ENCODE measurements around the gene ARMC5. TPM values are rescaled to one million over a fixed set of nuclear protein-coding genes. Genes with fewer than 3 reads are reported as not detected.
"Not testable (repeated sequence)": the region's sequence is repeated elsewhere in the genome, so short reads cannot be mapped to it uniquely, and the experiment has no call there.

ARMC5 gene
- total and polyA plus RNA-seq, 12 donors: 3.8 to 11.9 (median 6.6) TPM

DNA sequence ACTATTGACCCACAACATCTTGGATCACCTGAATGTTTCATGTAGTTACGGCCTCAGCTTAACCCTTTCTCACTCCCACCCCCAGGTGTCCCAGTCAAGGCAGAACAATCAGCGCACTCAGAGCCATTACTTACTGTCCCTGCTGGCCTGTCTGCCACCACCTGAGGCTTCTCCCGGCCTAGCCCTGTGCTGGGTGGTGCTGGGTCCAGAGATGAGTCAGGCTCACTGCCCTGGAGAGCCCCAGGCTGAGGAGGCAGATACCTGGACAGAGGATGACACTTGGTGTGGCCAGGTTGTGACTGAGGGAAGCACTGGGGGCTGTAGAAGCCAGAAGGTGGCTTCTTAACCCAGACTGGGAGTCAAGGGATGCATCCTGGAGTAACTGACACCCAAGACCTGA lies 19.7 kb downstream of the ARMC5 start:
- ATAC-seq: no peak
- WGBS, 2 donors: 88 to 90% methylated on average over 3 of the region's 3 CpGs
- Histone ChIP-seq H3K4me3 (no peak overlapping the region), H3K36me3 (peaks cover 0 to 46% (median 21%) of the 10 kb centered on the region in 9 donors), H3K27ac (no peak overlapping the region), H3K9me3 (no peaks in the 10 kb centered on the region), H3K4me1 (peaks cover 0 to 23% (median 9%) of the 10 kb centered on the region in 9 donors), H3K27me3 (peaks cover 0 to 5% (median 0%) of the 10 kb centered on the region in 7 donors)
- no peak for DNase-seq
- intact Hi-C loops (cut with DNase I): no loop called here
- TF ChIP-seq, protein P1, sequence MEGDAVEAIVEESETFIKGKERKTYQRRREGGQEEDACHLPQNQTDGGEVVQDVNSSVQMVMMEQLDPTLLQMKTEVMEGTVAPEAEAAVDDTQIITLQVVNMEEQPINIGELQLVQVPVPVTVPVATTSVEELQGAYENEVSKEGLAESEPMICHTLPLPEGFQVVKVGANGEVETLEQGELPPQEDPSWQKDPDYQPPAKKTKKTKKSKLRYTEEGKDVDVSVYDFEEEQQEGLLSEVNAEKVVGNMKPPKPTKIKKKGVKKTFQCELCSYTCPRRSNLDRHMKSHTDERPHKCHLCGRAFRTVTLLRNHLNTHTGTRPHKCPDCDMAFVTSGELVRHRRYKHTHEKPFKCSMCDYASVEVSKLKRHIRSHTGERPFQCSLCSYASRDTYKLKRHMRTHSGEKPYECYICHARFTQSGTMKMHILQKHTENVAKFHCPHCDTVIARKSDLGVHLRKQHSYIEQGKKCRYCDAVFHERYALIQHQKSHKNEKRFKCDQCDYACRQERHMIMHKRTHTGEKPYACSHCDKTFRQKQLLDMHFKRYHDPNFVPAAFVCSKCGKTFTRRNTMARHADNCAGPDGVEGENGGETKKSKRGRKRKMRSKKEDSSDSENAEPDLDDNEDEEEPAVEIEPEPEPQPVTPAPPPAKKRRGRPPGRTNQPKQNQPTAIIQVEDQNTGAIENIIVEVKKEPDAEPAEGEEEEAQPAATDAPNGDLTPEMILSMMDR (IDR thresholded peaks at IDR 0.05): no peak

DNA sequence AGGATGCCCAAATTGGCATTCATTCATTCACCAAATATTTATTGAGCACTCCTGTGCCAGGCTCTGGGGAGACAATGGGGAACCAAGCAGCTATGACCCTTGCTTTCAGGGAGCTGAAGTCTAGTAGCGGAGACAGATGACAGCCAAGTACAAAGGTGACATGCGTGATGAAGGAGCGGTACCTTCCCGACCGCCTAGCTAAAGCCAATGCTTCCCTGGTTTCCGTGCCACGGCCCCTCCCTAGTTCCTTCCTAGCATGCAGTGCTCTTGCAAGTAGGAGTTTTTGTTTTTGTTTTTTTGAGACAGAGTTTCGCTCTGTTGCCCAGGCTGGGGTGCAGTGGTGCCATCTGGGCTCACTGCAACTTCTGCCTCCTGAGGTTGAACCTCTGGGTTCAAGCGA lies 20.4 kb downstream of the ARMC5 start:
- Histone ChIP-seq H3K27ac (no peak overlapping the region), H3K36me3 (peaks cover 0 to 38% (median 13%) of the 10 kb centered on the region in 9 donors), H3K4me1 (peaks cover 0 to 23% (median 9%) of the 10 kb centered on the region in 9 donors), H3K4me3 (no peak overlapping the region), H3K9me3 (no peaks in the 10 kb centered on the region), H3K27me3 (peaks cover 0 to 5% (median 0%) of the 10 kb centered on the region in 7 donors)
- 68 to 79% methylated on average over 9 of the region's 9 CpGs for WGBS, 2 donors
- intact Hi-C loops (cut with DNase I): loop anchor here in 1 of 10 donors (10.0 kb wide), 1 partner anchor 225 kb away; no protein-coding TSS in a partner anchor
- ATAC-seq (no peak), DNase-seq (no peak)
- TF ChIP-seq, protein P1 (IDR thresholded peaks at IDR 0.05): no peak

DNA sequence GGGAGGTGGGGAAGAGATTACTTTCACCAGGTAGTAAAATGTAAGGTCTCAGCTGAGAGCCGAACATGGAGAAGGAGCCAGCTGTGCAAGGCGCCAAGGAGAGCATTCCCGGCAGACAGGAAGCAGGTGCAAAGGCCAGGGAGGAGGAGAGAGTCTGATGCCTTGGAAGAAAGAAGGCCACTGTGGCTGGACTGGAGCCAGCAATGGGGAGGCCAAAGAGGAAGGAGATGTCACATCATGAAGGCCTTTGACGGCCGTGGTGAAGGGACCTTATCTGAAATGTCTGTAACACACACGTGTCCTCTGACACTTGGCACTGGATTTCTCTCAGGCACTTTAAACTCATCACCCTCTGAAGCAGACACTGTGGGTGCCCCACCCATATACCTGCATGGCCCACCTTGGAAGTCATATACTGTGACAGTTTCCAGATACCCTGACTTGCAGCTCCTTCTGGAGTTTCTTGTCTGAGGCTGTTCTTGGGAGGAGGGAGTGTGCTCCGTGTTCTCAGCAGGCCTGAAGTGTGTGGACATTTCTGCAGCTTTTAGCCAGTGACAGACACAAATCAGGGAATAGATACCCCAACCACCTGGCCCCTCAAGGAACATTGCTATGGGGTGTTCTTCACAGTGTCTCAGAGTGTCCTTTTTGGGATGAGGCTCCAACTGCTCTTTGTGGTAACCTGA lies 21.7 kb downstream of the ARMC5 start:
- TF ChIP-seq, protein P1 (IDR thresholded peaks at IDR 0.05): no peak
- Histone ChIP-seq H3K27me3 (peaks cover 0 to 10% (median 0%) of the 10 kb centered on the region in 7 donors), H3K4me3 (no peak overlapping the region), H3K36me3 (peaks cover 0 to 25% (median under 1%) of the 10 kb centered on the region in 9 donors), H3K9me3 (no peaks in the 10 kb centered on the region), H3K27ac (no peak overlapping the region), H3K4me1 (peaks cover 0 to 23% (median 9%) of the 10 kb centered on the region in 9 donors)
- peak in 4 of 8 donors; percentile 3 to 34 (median 6) for ATAC-seq
- DNase-seq: peak; percentile 50 to 60
- 21 to 29% methylated on average over 7 of the region's 7 CpGs for WGBS, 2 donors
- intact Hi-C loops (cut with DNase I): loop anchor here in 1 of 10 donors (10.0 kb wide), 1 partner anchor 224 kb away; no protein-coding TSS in a partner anchor

DNA sequence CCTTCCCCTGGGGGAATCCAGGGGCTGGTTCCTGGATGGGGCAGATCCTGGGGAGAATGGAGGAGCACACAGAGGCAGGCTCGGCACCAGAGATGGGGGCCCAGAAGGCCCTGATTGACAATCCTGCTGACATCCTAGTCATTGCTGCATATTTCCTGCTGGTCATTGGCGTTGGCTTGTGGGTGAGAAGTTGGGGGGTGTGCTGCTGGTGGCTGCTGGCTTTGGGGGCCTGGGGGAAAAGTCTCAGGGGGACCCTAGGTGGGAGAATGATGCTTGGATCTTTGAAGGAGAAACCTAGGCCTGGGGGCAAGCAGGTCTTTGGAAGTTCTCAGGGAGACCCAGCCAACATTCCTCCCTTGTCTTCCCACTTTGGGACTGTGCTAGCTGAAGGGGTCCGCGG lies 23.8 kb downstream of the ARMC5 start, which contains the start of gene SLC5A2:
Gene SLC5A2 (plus strand): TSS at position 43 of the 400 bp plus-strand sequence. CDS start 14 bp downstream, at position 57.
- no peaks in the 10 kb centered on the region for H3K9me3 ChIP-seq
- 91 to 94% methylated on average over 4 of the region's 4 CpGs for WGBS, 2 donors
- peaks cover 0 to 28% (median 11%) of the 10 kb centered on the region in 7 donors for H3K27me3 ChIP-seq
- H3K4me3 ChIP-seq: no peak within 1 kb of the TSS
- peaks cover 0 to 6% (median 0%) of the 10 kb centered on the region in 9 donors for H3K36me3 ChIP-seq
- H3K4me1 ChIP-seq: peaks cover 2 to 28% (median 18%) of the 10 kb centered on the region in 9 donors
- TF ChIP-seq, protein P1 (IDR thresholded peaks at IDR 0.05): no peak
- DNase-seq: no peak
- no peak within 1 kb of the TSS for H3K27ac ChIP-seq
- ATAC-seq: no peak
- intact Hi-C loops (cut with DNase I): loop anchor here in 1 of 10 donors (10.0 kb wide), 1 partner anchor 222 kb away; no protein-coding TSS in a partner anchor

DNA sequence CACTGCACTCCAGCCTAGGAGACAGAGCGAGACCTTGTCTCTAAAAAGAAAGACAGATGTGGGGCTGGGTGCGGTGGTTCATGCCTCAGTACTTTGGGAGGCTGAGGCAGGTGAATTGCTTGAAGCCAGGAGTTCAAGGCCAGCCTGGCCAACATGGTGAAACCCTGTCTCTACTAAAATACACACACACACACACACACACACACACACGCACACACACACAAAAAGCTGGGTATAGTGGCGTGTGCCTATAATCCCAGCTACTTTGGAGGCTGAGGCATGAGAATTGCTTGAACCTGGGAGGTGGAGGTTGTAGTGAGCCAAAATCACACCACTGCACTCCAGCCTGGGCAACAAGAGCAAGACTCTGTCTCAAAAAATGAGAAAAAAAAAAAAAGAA lies 24.7 kb downstream of the ARMC5 start:
- H3K36me3 ChIP-seq, DNase-seq, ATAC-seq, H3K4me3 ChIP-seq, H3K9me3 ChIP-seq, H3K27ac ChIP-seq: not testable (repeated sequence)
- 95% methylated on average over 4 of the region's 4 CpGs for WGBS, 2 donors
- Histone ChIP-seq H3K27me3 (peaks cover 0 to 30% (median 18%) of the 10 kb centered on the region in 7 donors), H3K4me1 (peaks cover 9 to 37% (median 26%) of the 10 kb centered on the region in 9 donors)
- intact Hi-C loops (cut with DNase I): loop anchor here in 1 of 10 donors (10.0 kb wide), 1 partner anchor 221 kb away; no protein-coding TSS in a partner anchor
